HepG2 (cell line): ENCODE measurements around the gene MED25. TPM values are rescaled to one million over a fixed set of nuclear protein-coding genes. Genes with fewer than 3 reads are reported as not detected.

Experiments used
- ATAC-seq: fragments of 200-7000 bp; cut with Tn5 transposase; 3 replicates; pipeline ENCODE4 v1.9.1; 2020; ENCODE audit warnings: mild to moderate bottlenecking, moderate library complexity
- BruUV-seq: library from RNA; stranded (reverse); fragments of 400-500 nt; replicated peaks from 2 replicates; lab custom pipeline; 2021; lab: Mats Ljungman, UMichigan
- CTCF ChIA-PET: fragments of 300-600 bp; formaldehyde crosslinking; extraction: SDS; loops from one replicate; lab custom pipeline; 2021; ENCODE audit warnings: low total read pairs, inconsistent platforms, low intra/inter-chr PET ratio; lab: Yijun Ruan, JAX
- POLR2A ChIA-PET: fragments of 350-600 bp; sonication (Branson Sonifier 250); formaldehyde crosslinking; loops from one replicate; lab custom pipeline; 2020; ENCODE audit warnings: antibody characterized with exemption, inconsistent platforms; lab: Yijun Ruan, JAX
- DNase-seq: peaks from one replicate; pipeline ENCODE4 v3.0.0-alpha.2; 2015; ENCODE audit warnings: low spot score
- FAIRE-seq: peaks from 3 replicates; lab custom pipeline; 2011; peaks lifted over from hg19 to GRCh38; lab: Jason Lieb, UNC
- H2AFZ ChIP-seq: one replicate; pipeline ENCODE4 v1.6.1; 2011; ENCODE audit warnings: low read length, inconsistent platforms
- H3K27ac ChIP-seq: fragments of 300-600 bp; 3 replicates; pipeline ENCODE4 v1.8.0; 2011; ENCODE audit warnings: mixed run types, mild to moderate bottlenecking, mixed read lengths, low read length, inconsistent platforms; ENCODE audit not compliant: insufficient read depth; ENCODE audit errors: extremely low read length
- H3K27me3 ChIP-seq, 2 experiments: fragments of 200-600 bp in 1 of 2; 2 replicates in 1 of 2; 3 replicates in 1 of 2; pipeline versions ENCODE4 v1.6.0 to v1.8.0; 2011; ENCODE audit warnings: low read length in 2 of 2, mild to moderate bottlenecking in 2 of 2, moderate library complexity in 2 of 2, inconsistent platforms in 1 of 2; ENCODE audit not compliant: insufficient read depth in 2 of 2, control insufficient read depth in 1 of 2
- H3K36me3 ChIP-seq, 2 experiments: fragments of 200-600 bp in 1 of 2; replicated peaks in 1 of 2; 2 replicates in 1 of 2; 3 replicates in 1 of 2; pipeline versions ENCODE4 v1.5.1 to v1.8.0; 2011; ENCODE audit warnings: low read length in 2 of 2, inconsistent platforms in 1 of 2; ENCODE audit not compliant: insufficient read depth in 2 of 2, control insufficient read depth in 1 of 2
- H3K4me1 ChIP-seq: 2 replicates; pipeline ENCODE4 v1.5.1; 2012; ENCODE audit warnings: low read length, inconsistent platforms; ENCODE audit not compliant: insufficient read depth
- H3K4me2 ChIP-seq: 2 replicates; pipeline ENCODE4 v1.6.0; 2011; ENCODE audit warnings: low read depth, low read length, inconsistent platforms
- H3K4me3 ChIP-seq, 3 experiments: fragments of 200-600 bp in 1 of 3; sonication (generic), shearing (Covaris generic) in 1 of 3; replicated peaks in 1 of 3; 2 replicates each; pipeline ENCODE4 v1.5.1; 2011 to 2016; ENCODE audit warnings: low read length in 3 of 3, inconsistent platforms in 2 of 3, low read depth in 2 of 3, mild to moderate bottlenecking in 2 of 3, control low read depth in 1 of 3, mixed read lengths in 1 of 3; ENCODE audit not compliant: insufficient read depth in 1 of 3
- H3K79me2 ChIP-seq: one replicate; pipeline ENCODE4 v1.6.1; 2011; ENCODE audit warnings: low read length, inconsistent platforms; ENCODE audit not compliant: insufficient read depth
- H3K9ac ChIP-seq: 2 replicates; pipeline ENCODE4 v1.6.0; 2011; ENCODE audit warnings: mild to moderate bottlenecking, low read depth, low read length, inconsistent platforms; ENCODE audit not compliant: insufficient read depth
- H3K9me3 ChIP-seq: 2 replicates; pipeline ENCODE4 v1.5.1; 2012; ENCODE audit warnings: mild to moderate bottlenecking, low read length
- H4K20me1 ChIP-seq: 2 replicates; pipeline ENCODE4 v1.6.0; 2011; ENCODE audit warnings: inconsistent platforms, mild to moderate bottlenecking, low read length, moderate library complexity; ENCODE audit not compliant: insufficient read depth
- ATF1 ChIP-seq: IDR thresholded peaks from 2 replicates; pipeline ENCODE4 v1.6.1; 2016; ENCODE audit warnings: mild to moderate bottlenecking, control low read depth
- CREBL2 ChIP-seq: sonication (generic); formaldehyde crosslinking; IDR thresholded peaks from 2 replicates; pipeline ENCODE4 v1.8.1; 2023; ENCODE audit warnings: missing genetic modification reagents, mild to moderate bottlenecking, borderline replicate concordance
- HMGA1 ChIP-seq: sonication (generic); formaldehyde crosslinking; conservative IDR thresholded peaks from 2 replicates; pipeline ENCODE4 v1.4.0; 2020; ENCODE audit warnings: missing genetic modification reagents
- NCOA2 ChIP-seq: sonication (generic); formaldehyde crosslinking; IDR thresholded peaks from 2 replicates; pipeline ENCODE4 v1.8.0; 2022; ENCODE audit warnings: inconsistent platforms
- NFYB ChIP-seq: sonication (generic); formaldehyde crosslinking; IDR thresholded peaks from 2 replicates; pipeline ENCODE4 v1.4.0; 2020; ENCODE audit warnings: missing genetic modification reagents
- POLR2A ChIP-seq, 2 experiments: IDR thresholded peaks; 2 replicates each; pipeline ENCODE4 v1.6.1; 2011; ENCODE audit warnings: low read depth in 2 of 2, low read length in 2 of 2, mild to moderate bottlenecking in 1 of 2, moderate library complexity in 1 of 2; ENCODE audit not compliant: insufficient read depth in 1 of 2
- RFXAP ChIP-seq: sonication (generic); formaldehyde crosslinking; IDR thresholded peaks from 2 replicates; pipeline ENCODE4 v1.4.0; 2020; ENCODE audit warnings: missing genetic modification reagents, borderline replicate concordance
- SNAI1 ChIP-seq: sonication (generic); formaldehyde crosslinking; IDR thresholded peaks from 2 replicates; pipeline ENCODE4 v1.5.0; 2020; ENCODE audit warnings: mild to moderate bottlenecking, missing genetic modification reagents, borderline replicate concordance
- SP2 ChIP-seq: sonication (generic); formaldehyde crosslinking; IDR thresholded peaks from 2 replicates; pipeline ENCODE4 v1.5.1; 2020; ENCODE audit warnings: mild to moderate bottlenecking, missing genetic modification reagents
- THAP8 ChIP-seq: sonication (generic); formaldehyde crosslinking; IDR thresholded peaks from 2 replicates; pipeline ENCODE4 v1.5.1; 2020; ENCODE audit warnings: missing genetic modification reagents, mild to moderate bottlenecking, borderline replicate concordance
- TOPORS ChIP-seq: sonication (generic); formaldehyde crosslinking; IDR thresholded peaks from 2 replicates; pipeline ENCODE4 v1.8.0; 2023; ENCODE audit warnings: mild to moderate bottlenecking, missing genetic modification reagents
- ZGPAT ChIP-seq: IDR thresholded peaks from 2 replicates; pipeline ENCODE4 v1.6.1; 2016; ENCODE audit warnings: mild to moderate bottlenecking
- ZNF274 ChIP-seq: sonication (generic); formaldehyde crosslinking; IDR thresholded peaks from 2 replicates; pipeline ENCODE4 v1.5.1; 2020; ENCODE audit warnings: mild to moderate bottlenecking, missing genetic modification reagents
- ZNF282 ChIP-seq: fragments of 450-650 bp; IDR thresholded peaks from 2 replicates; pipeline ENCODE4 v1.6.1; 2018; ENCODE audit not compliant: partially characterized antibody
- ZNF414 ChIP-seq: sonication (generic); formaldehyde crosslinking; IDR thresholded peaks from 2 replicates; pipeline ENCODE4 v1.5.0; 2020; ENCODE audit warnings: missing genetic modification reagents
- ZNF580 ChIP-seq: IDR thresholded peaks from 2 replicates; pipeline ENCODE4 v1.6.1; 2016; ENCODE audit warnings: low read depth, borderline replicate concordance
- ZNF713 ChIP-seq: sonication (generic); formaldehyde crosslinking; IDR thresholded peaks from 2 replicates; pipeline ENCODE4 v1.4.0; 2020; ENCODE audit warnings: mild to moderate bottlenecking, missing genetic modification reagents
- WGBS: methylation state at CpG from one replicate; pipeline ENCODE4 v1.1.6; 2017; ENCODE audit warnings: low lambda C conversion rate; 5-methylcytosine and 5-hydroxymethylcytosine counted together
- in situ Hi-C: cut with HindIII; loops from 2 replicates; pipeline ENCODE4 v1.10.0; 2017; ENCODE audit warnings: low pct_unique_long_range_greater_than_20kb; ENCODE audit not compliant: extremely low pct_ligation_motif_present
- intact Hi-C: fragments of 100-400 bp; cut with micrococcal nuclease; formaldehyde crosslinking; loops from one replicate; pipeline ENCODE4 v1.10.0; 2022; ENCODE audit not compliant: unreplicated experiment
- polyA plus RNA-seq, 8 experiments: library from polyadenylated mRNA; depleted of rRNA in 3 of 8; stranded (reverse) in 7 of 8; unstranded in 1 of 8; fragments of >200 nt; fragmentation: Illumina TruSeq in 4 of 8; extraction: Trizol in 4 of 8; gene quantifications; 2 replicates each; pipeline versions ENCODE4 v1.2.1 to v1.2.3, GENCODE V29; 2011 to 2016; ENCODE audit warnings: low read depth in 4 of 8, missing spikeins in 1 of 8, mixed read lengths in 1 of 8; ENCODE audit not compliant: insufficient read depth in 1 of 8
- total RNA-seq, 5 experiments: library from RNA; depleted of rRNA; stranded (reverse); fragments of >200 nt; fragmentation: Illumina TruSeq; extraction: Trizol; gene quantifications; 2 replicates each; pipeline ENCODE4 v1.2.3, GENCODE V29; 2016; ENCODE audit warnings: low read depth in 1 of 5

Gene MED25
- total and polyA plus RNA-seq, 2 of the 13 experiments (the other 11 are each of a cell fraction or from before 2014, with no cell fraction given) = 11.1 to 15.1 TPM

GRCh38 chr19:49824662-49825061, 6.6 kb downstream of the MED25 start:
- Histone ChIP-seq H3K79me2 (peaks cover 6% of the 10 kb centered on the region), H3K4me3 (no peak overlapping the region), H3K9me3 (no peaks in the 10 kb centered on the region), H3K9ac (no peak overlapping the region), H3K27ac (no peak overlapping the region), H3K36me3 (peaks cover 8 to 26% of the 10 kb centered on the region in 2 experiments; a peak in 4 of 5 replicates), H3K4me1 (peaks cover 4% of the 10 kb centered on the region), H4K20me1 (no peaks in the 10 kb centered on the region), H2AFZ (no peak overlapping the region), H3K4me2 (no peak overlapping the region), H3K27me3 (no peaks in the 10 kb centered on the region)
- ChIA-PET POLR2A (no interaction called here), CTCF (no interaction called here)
- FAIRE-seq (no peak), DNase-seq (no peak), ATAC-seq (no peak)
- in situ Hi-C loops (no loop called here), intact Hi-C loops (no loop called here)
- 91% methylated on average over 6 of the region's 6 CpGs for WGBS
- no peak for TF ChIP-seq ZNF282
- no peak for TF ChIP-seq SNAI1 (CRISPR knock-in tag)
- TF ChIP-seq HMGA1 (CRISPR knock-in tag) = no peak
- no peak for TF ChIP-seq THAP8
- no peak for TF ChIP-seq SP2
- TF ChIP-seq TOPORS = no peak
- TF ChIP-seq ZNF713 (CRISPR knock-in tag) = no peak
- no peak for TF ChIP-seq ATF1 (CRISPR knock-in tag)
- TF ChIP-seq NFYB = no peak
- no peak for TF ChIP-seq ZGPAT (CRISPR knock-in tag)
- TF ChIP-seq ZNF580 (CRISPR knock-in tag) = no peak
- TF ChIP-seq RFXAP (CRISPR knock-in tag) = no peak
- no peak for TF ChIP-seq CREBL2 (CRISPR knock-in tag)
- no peak for TF ChIP-seq ZNF414 (CRISPR knock-in tag)
- no peak for TF ChIP-seq NCOA2 (CRISPR knock-in tag)
- TF ChIP-seq ZNF274 (CRISPR knock-in tag) = no peak
- no peak for TF ChIP-seq POLR2A (IDR thresholded peaks at IDR 0.05; ENCODE audit: insufficient read depth in 1 of 2, low read depth in 2 of 2, low read length in 2 of 2)
- no TSS peak for BruUV-seq
